Measurements from ENCODE around the gene PARVB.

The PARVB gene

GRCh38 chr22:44221710-44222475 is 197.8 kb downstream of the PARVB start:
- FAIRE-seq = no peak
